GM19324 (cell line): ENCODE measurements around the gene DNAJC15.
A peak's percentile ranks its signal among the peaks of the same experiment; 100 is the strongest.

Experiments
- ATAC-seq: cut with Tn5 transposase; IDR thresholded peaks from one replicate; pipeline ENCODE4 v1.9.1; 2021; ENCODE audit warnings: mild to moderate bottlenecking, moderate library complexity; ENCODE audit not compliant: unreplicated experiment, low FRiP score

The DNAJC15 gene

DNA sequence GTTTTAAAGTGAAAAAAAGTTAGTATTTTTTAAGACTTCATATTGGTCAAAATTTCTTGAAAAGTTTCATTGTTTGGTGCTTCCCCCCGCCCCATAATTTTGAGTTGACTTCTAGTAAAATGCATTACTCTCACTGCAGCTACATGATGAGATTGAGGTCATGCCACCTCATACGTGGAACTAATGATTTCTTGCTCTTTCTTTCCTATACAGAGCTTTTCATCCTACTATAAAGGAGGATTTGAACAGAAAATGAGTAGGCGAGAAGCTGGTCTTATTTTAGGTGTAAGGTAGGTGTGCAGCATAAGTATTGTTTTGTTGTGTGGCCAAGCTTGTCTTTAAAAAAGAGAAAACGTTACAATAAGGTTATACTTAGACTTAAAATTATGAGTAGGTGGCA is 55.0 kb downstream of the DNAJC15 start:
- no peak for ATAC-seq

DNA sequence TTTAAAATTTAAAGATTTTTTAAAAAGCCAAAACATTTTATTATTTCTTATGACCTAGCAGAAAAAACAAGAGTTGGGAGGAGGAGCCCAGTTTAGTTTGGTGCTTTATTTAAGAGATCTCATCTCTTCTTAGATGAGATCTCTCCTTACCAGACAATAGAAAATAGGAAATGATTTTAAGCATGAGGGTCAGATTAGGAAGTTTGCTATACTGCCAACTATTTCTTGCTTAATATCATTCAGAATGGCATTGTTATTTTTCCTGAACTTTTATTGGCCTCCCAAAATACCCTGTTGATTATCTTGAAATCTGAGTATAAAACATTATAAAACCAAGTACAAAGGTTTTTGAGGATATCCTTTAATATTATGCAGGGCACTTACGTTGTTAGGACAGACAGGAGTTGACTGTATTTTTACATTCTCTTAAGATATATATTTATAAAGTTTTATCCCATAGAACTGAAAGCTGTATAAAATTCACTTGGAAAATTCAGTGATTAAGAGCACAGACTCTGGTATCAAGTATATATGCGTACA is 56.1 kb downstream of the DNAJC15 start:
- ATAC-seq: no peak

DNA sequence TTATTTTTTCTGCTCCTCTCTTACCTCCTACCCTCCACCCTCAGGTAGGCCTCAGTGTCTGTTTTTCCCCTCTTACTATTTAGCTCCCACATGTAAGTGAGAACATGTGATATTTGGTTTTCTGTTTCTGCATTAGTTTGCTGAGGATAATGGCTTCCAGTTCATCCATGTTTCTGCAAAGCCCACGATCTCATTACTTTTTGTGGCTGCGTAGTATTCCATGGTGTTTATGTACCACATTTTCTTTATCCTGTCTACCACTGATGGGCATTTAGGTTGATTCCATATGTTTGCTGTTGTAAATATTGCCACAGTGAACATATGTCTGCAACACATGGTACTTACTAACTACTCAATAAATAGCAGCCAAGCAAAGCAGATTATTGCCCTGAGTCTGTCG is 56.8 kb downstream of the DNAJC15 start:
- no peak for ATAC-seq

DNA sequence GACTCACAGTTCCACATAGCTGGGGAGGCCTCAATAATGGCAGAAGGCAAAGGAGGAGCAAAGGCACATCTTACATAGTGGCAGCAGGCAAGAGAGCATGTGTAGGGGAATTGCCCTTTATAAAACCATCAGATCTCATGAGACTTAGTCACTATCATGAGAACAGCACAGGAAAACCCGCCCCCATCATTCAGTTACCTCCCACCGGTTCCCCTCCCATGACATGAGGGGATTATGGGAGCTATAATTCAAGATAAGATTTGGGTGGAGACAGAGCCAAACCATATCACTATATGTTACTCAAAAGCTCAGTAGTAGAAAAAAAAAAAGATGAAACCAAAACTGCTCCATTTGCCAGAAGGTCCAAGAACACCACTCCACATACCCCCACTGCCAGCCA is 58.5 kb downstream of the DNAJC15 start:
- ATAC-seq: no peak

DNA sequence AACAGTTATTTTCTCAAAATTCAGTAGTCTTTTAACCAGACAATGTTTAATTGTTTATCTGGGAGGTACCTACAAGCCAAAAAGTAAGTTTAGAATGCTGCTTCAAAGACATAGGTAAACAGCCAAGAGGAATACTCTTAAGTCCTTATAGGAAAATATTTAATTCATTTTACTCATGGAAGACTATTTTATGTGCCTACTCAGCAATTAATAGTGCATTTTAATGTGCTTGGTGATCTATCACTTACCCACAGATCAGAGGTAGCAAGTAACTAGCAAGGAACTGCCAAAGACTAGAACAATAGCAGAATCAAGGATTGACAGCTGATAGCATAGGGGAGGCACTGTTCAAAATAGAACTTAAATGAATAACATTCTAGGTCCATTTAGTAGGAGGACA is 60.4 kb downstream of the DNAJC15 start:
- ATAC-seq: no peak

DNA sequence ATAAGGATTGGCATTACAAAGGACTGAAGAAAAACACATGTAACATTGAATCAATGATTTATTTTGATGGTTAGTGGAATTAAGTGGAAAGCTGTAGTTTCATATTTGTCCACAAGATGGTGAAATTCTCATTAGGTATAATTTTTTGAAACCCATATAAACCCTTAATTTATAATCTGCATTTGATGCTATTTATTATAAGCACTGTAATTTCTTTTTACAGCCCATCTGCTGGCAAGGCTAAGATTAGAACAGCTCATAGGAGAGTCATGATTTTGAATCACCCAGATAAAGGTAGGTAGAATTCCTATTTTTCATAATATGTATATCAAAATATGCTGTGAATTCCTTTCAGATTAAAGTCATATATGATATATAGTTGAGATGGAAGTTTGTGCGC is 62.2 kb downstream of the DNAJC15 start:
- no peak for ATAC-seq

DNA sequence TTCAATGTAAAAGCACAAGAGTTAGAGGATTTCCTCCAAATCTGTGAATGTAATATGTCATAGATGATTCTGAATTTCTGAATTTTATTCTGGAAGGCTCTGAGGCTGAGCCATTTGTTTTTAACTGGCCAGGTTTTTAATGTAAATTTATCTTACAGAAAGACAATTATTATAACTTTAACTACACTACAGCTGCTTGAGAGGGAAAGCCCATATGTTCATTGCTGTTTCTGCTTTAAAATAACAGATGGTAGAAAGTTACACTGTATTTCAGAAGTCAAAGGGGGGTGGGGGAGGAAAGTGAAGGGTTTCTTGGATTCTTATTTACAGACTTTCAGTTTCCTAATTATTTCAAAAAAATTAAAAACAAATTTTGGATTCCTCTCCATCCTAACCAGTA is 62.8 kb downstream of the DNAJC15 start:
- ATAC-seq: no peak

DNA sequence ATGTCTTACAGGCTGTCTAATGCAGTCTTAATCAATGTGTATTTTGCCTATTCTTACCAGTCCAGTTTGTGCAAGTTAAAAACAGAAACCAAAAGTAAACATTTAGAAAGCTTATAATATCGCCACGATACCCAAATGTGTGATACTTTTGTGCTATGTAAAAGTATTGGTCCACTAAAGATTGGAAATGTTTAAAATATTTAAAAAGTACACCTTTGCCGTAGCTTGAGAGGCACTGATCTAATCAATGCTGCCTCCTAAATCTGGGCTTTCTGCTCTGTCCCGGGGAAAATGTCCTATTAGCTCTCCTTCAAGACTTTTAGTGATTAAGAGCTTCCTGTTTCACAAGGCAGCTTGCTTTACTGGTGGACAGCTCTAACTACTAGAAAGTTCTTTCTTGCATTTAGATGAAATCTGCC is 64.7 kb downstream of the DNAJC15 start:
- peak; percentile 60 for ATAC-seq

DNA sequence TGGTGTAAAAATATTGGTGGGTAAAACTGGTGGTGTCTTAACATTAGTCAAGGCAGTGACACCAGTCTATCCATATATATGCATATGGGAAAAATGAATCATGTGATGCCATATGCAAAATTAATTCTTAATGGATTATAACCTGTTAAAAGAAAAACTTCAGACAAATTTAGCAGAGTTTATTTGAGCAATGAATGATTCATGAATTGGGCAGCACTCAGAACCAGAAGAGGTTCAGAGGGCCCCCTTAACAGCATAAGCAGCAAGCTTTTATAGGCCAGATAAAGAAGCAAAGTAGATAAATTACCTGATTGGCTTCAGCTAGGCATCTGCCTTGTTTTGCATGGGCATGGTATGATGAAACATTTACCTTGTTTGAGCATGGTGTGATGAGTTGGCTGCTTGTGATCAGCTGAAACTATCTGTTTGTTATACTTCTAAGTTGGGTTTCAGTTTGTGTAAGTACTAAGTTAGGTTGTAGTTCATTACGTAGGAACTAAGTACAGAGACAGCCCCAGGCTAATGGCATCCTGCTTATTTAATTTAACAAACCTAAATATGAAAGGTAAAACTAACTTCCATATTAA is 66.6 kb downstream of the DNAJC15 start:
- ATAC-seq: no peak

DNA sequence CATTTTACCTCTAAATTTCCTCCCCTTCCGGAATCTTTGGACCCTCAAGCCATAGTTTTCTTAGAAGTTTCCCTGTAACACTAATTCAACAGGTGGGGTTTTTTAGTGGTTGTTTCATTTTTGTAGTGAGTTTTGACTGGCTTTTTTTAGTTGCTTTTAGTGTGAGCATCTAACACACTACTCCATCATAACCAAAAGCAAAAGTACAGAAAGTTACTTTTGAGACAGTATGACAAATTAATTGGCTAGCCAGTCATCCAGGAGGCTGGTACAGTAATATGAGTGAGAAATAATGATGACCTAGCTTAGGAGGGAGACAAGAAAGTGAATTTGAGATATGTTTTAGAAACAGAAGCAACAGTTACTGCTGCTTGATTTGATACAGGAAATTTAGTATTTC is 71.5 kb downstream of the DNAJC15 start:
- no peak for ATAC-seq

DNA sequence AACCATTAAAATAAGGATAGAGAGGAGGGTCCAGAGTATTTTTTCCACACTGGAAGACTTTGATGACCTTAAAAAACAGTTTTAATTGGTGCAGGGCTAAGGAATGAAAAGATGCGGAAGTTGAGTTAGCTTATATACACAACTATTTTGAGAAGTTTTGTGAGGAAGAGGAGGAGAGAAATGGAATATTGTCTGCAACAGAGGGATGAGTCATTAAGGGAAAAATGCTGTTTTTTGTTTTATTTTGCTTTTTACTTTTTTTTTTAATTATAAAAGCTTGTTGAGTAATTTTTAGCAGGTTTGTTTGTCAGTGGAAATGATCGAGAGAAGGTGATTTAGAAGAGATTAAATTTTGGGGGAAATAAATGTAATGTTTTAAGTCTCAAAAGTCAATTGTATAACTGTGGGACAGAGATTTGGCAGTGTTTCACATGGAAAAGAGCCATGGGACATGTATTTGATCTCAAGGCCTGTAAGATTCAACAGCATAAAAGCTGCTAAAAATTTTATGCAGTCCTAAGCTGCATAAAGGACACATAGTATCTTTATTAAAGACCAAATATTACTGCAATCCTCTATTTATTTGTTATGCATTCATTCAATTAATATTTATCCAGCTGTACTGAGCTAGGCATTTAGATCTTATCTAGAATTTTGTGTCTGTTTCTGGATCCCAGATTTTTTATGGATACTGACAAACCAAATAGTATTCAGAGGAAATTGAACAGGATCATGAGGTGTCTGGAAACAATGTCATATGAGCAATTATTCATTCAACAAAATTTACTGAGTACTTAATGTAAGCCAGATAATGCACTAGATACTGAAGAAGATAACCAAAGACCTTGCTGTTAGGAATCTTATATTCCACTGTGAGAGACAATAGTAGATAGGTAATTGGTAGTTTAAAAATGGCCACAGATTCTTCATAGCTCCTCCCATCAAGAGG is 72.7 kb downstream of the DNAJC15 start:
- ATAC-seq: no peak

DNA sequence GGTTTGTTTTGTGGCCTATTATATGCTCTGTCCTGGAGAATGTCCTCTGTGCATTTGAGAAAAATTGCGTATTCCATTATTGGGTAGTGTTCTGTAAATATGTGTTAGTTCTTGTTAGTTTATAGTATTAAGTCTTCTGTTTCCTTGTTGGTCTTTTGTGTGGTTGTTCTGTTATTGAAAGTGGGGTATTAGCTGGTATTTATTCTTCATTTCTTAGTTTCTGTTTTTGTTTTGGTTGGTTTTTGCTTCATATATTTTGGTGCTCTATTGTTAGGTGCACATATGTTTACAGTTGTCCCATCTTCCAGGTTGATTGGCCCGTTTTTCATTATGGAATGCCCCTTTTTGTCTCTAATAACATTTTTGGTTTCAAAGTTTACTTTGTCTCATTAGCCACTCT is 77.3 kb downstream of the DNAJC15 start:
- ATAC-seq: no peak

DNA sequence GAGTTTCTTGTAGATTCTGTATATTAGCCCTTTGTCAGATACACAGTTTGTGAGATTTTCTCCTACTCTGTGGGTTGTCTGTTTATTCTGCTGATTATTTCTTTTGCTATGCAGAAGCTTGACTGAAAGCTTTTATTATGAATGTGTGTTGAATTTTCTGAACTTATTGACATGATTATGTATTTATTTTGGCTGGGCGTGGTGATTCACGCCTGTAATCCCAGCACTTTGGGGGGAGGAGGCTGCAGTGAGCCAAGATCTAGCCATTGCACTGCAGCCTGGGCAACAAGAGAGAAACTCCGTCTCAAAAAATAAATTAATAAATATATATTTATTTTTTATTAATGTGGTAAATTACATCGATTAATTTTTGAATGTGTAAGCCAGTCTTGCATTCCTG is 78.9 kb downstream of the DNAJC15 start:
- ATAC-seq: no peak

DNA sequence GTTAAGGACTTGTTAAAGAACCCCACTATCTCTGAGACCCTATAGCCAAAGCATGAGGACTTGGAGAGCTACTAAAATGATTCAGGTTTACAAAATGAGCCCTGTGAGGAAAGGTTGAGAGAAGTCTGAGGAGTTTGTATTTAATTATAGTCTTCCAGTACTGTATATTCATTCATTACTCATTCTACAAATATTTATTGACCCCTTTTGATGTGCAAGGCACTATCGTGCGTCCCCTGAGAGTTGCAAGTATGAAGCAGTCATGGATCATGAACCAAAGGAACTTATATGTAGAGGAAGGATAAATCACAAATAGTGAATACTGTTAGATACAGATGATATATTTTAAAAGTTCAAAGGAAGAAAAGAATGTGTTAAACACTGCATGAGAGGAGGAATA is 84.4 kb downstream of the DNAJC15 start:
- no peak for ATAC-seq

DNA sequence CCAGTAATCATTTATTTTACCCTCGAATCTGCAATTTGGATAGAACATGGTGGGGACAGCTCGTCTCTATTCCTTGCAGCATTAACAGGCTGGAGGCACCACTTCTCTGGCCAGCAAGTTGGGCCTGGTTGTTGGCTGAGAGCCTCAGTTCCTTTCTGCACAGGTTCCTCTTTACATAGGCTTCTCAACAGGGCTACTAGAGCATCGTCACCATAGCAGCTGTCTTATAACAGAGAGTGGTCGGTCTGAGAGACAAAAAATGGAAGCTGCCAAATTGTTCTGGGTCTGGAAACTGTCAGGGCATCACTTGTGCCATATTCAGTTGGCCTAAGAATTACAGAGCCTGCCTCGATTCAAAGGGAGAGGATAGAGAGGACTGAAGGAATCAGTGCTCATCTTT is 86.7 kb downstream of the DNAJC15 start:
- no peak for ATAC-seq

DNA sequence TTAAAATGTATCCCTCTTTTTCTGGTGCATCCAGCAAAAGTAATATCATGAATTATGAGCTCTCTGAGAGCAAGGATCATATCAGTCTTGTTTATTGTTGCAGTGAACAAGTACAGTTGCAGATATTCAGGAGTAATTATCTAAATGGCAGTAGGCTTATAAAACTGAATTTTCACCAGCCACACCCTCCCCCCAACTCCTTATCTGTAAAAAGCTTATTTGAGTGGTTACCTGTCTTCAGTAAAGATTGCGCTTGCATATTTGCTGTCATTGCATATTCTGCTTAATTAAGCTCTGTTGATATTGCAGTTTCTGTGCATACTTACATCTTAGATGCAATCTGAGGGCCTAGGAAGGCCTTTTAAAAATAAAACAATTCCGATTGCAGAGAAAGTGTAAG is 87.3 kb downstream of the DNAJC15 start:
- ATAC-seq: no peak

DNA sequence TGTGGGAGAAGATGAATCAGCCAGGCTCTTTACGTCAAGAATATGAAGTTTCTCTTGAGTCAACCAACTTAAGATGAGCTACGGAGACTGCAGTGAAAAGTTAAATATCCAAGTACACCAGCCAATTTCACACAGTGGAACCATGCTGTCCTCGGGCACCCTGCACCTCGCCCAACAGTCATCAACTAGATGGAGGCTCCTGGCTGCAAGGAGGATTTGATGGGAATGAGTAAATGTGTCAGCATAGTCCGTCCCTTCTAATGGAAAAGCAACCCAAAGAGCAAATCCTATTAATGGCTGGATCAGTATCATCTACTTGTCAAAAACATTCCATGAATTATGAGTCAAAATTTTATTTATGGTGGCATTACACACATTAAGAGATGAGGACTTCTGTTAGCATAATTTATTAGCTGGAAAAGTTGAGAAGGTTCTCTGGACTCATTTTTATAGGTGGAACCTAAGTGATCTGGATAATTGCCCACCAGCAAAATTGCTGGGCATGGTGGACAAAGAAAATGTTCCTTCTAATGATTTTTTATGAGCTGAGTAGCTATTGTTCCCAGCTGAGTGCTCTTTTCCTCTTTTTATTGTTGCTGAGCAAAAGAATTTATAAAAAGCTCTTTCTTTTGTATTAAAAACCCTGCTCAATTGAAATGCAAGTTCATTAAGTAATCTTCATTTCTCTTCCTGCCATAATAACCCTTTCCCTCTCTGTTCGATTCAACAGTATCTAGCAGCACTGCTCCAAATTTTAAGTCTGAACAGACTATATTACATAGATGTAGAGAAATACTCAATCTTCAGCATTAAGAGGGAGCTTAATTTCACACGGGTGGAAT is 88.4 kb downstream of the DNAJC15 start:
- no peak for ATAC-seq

DNA sequence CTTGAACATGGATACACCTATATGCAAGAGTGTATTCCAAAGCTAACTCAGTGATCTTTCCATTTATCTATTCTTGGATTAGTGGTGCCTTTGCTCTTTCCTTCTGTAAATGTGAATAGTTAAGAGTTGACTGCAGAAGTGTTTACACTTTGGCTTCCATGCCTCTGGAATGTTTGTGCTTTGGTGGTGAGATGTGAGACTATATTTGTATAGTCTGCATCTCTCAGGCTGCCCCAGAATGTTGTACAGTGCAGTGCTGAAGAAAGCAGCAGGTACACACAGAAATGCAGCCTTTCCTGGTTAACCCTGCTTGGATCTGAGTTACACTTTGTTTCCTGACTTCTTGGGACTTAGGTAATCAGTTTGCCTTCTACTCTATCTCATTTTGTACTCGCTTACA is 90.2 kb downstream of the DNAJC15 start:
- ATAC-seq: no peak

DNA sequence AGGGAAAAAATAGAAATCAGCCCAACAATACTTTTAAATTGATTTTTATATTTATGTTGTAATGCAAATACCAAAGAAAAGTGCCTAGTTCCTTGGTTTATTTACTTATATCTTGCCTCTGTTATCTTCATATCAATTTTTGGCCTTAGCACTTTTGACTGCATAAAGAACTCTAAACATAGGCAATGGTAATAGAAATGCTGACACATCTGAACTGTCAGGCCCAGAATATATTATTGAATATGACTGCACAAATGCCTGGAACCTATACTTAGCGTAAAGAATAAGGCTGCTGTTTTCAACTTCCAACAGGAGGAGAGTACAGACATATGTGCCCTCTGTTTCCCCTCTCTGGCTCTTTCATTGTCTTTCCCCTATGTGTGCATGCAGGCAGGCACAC is 91.1 kb downstream of the DNAJC15 start:
- ATAC-seq: no peak

DNA sequence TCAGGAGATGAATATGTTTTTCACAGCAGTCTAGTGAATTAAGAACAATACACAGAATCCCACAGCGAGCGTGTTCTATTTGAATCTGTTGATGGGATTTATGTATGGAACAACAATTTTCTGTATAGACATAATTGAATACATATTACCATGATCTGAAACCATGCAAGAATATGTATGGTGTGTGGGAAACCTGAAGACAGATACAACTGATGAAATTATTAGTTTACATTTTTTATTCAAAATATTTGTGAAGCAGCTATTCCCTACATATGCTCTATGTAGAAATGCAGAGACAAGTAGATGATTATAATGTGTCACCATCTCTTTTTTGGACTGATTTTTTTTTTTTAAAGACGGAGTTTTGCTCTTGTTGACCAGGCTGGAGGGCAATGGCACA is 91.8 kb downstream of the DNAJC15 start:
- no peak for ATAC-seq

DNA sequence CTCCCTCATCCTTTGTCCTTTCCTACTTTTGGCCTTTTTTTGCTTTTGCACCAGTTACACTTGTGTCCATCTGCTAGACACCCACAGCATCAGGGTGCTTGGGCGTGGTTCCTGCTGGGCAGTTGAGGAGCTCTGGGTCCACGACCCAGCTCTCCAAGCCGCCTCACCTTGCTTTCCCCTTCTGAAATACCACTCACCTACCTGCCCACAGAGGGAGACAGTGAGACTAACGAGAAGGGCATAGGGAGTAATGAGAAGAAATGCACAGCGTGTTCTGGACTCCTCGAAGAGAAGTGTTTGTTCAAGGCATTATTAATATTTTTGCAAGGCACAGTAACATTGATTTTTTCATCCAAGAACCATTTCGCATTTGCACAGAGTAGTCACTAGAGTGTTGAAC is 92.9 kb downstream of the DNAJC15 start:
- no peak for ATAC-seq
